K562 (cell line): ENCODE results near the gene CNNM4. TPM values are rescaled to one million over a fixed set of nuclear protein-coding genes. Genes with fewer than 3 reads are reported as not detected.

Source experiments
- ELF4 ChIP-seq: fragments of 450-650 bp; formaldehyde crosslinking; IDR thresholded peaks from 2 replicates; pipeline ENCODE4 v1.4.0; 2022; ENCODE audit warnings: missing genetic modification characterization
- MCM5 ChIP-seq: fragments of 450-650 bp; IDR thresholded peaks from 2 replicates; pipeline ENCODE4 v1.6.1; 2016; ENCODE audit warnings: low read depth
- NR1H2 ChIP-seq: sonication (generic); formaldehyde crosslinking; IDR thresholded peaks from 2 replicates; pipeline ENCODE4 v1.4.0; 2020; ENCODE audit warnings: mild to moderate bottlenecking, missing genetic modification reagents
- SRSF3 ChIP-seq: fragments of 200-400 bp; formaldehyde crosslinking; IDR thresholded peaks from 2 replicates; pipeline ENCODE4 v1.6.1; 2016; ENCODE audit warnings: mild to moderate bottlenecking, low read length, moderate library complexity; ENCODE audit not compliant: insufficient read depth
- TCF3 ChIP-seq: sonication (generic); formaldehyde crosslinking; IDR thresholded peaks from 2 replicates; pipeline ENCODE4 v1.4.0; 2020; ENCODE audit warnings: mild to moderate bottlenecking, missing genetic modification reagents
- ZBTB17 ChIP-seq: fragments of 450-650 bp; formaldehyde crosslinking; IDR thresholded peaks from 2 replicates; pipeline ENCODE4 v1.4.0; 2020; ENCODE audit warnings: mild to moderate bottlenecking
- polyA plus RNA-seq, 8 experiments: library from polyadenylated mRNA; depleted of rRNA in 4 of 8; stranded (reverse) in 5 of 8; unstranded in 3 of 8; fragments of >200 nt; fragmentation: Nextera tagmentation in 2 of 8; fragmentation: Illumina TruSeq in 1 of 8; extraction: Ambion mirVana in 2 of 8; extraction: Trizol in 1 of 8; gene quantifications; 2 replicates each; pipeline versions ENCODE4 v1.2.1 to v1.2.3, GENCODE V29; 2011 to 2014; ENCODE audit warnings: inconsistent platforms in 1 of 8, missing spikeins in 1 of 8
- total RNA-seq, 7 experiments: library from RNA; depleted of rRNA in 6 of 7; stranded (reverse); fragments of >200 nt in 6 of 7; fragmentation: Illumina TruSeq in 2 of 7; extraction: Trizol in 2 of 7; gene quantifications; 2 replicates each; pipeline versions ENCODE4 v1.2.1 to v1.2.3, GENCODE V29; 2011 to 2021; ENCODE audit warnings: low replicate concordance in 1 of 7
- TF ChIP-seq, protein P1 (sequence below), 2 experiments: fragments of 450-650 bp; conservative IDR thresholded peaks; 2 replicates each; pipeline ENCODE4 v1.6.1; 2017; ENCODE audit warnings: mild to moderate bottlenecking in 2 of 2, moderate library complexity in 2 of 2
- TF ChIP-seq, protein P2 (sequence below): fragments of 250-450 bp; sonication (Bioruptor Pico); IDR thresholded peaks from 2 replicates; pipeline ENCODE4 v1.4.0; 2020; ENCODE audit warnings: mild to moderate bottlenecking
- TF ChIP-seq, protein P3 (sequence below): fragments of 250-450 bp; sonication (Bioruptor Pico); IDR thresholded peaks from 2 replicates; pipeline ENCODE4 v1.5.0; 2020; ENCODE audit warnings: mild to moderate bottlenecking
- TF ChIP-seq, protein P4 (sequence below): sonication (generic); formaldehyde crosslinking; IDR thresholded peaks from 2 replicates; pipeline ENCODE4 v1.5.0; 2020; ENCODE audit warnings: missing genetic modification reagents
- TF ChIP-seq, protein P5 (sequence below): fragments of 250-450 bp; sonication (Bioruptor Pico); IDR thresholded peaks from 2 replicates; pipeline ENCODE4 v1.8.0; 2021; ENCODE audit warnings: moderate library complexity, mild to moderate bottlenecking, inconsistent platforms

CNNM4 gene
- total and polyA plus RNA-seq, 9 of the 15 experiments (the other 6 are each of a cell fraction or from before 2014, with no cell fraction given) = 0.96 to 6.3 (median 2.8) TPM

DNA sequence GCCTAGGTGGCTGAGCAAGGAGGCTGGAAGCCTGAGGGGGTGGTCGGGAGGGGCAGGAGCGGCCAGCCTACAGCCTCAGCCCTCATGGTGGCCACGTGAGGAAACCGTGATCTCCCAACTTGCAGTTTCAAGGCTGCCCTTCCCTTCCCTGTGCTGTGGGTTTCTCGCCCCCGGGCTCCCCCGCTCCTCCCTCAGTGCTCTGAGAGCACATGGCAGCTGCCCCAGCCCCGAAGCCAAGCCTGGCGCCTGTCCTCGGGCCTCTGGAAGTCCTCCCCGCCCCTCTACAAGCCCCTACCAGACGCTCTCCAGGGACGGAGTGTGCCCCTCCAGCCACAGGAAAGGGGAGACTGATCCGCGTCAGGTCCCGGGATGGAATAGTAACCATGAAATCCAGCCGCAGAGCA is 83.7 kb downstream of the CNNM4 start (continued):
- TF ChIP-seq TCF3 (CRISPR knock-in tag) = no peak
- no peak for TF ChIP-seq ZBTB17 (CRISPR knock-in tag)
- TF ChIP-seq, protein P1, sequence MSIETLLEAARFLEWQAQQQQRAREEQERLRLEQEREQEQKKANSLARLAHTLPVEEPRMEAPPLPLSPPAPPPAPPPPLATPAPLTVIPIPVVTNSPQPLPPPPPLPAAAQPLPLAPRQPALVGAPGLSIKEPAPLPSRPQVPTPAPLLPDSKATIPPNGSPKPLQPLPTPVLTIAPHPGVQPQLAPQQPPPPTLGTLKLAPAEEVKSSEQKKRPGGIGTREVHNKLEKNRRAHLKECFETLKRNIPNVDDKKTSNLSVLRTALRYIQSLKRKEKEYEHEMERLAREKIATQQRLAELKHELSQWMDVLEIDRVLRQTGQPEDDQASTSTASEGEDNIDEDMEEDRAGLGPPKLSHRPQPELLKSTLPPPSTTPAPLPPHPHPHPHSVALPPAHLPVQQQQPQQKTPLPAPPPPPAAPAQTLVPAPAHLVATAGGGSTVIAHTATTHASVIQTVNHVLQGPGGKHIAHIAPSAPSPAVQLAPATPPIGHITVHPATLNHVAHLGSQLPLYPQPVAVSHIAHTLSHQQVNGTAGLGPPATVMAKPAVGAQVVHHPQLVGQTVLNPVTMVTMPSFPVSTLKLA (conservative IDR thresholded peaks at IDR 0.05) = no peak
- TF ChIP-seq, protein P2, sequence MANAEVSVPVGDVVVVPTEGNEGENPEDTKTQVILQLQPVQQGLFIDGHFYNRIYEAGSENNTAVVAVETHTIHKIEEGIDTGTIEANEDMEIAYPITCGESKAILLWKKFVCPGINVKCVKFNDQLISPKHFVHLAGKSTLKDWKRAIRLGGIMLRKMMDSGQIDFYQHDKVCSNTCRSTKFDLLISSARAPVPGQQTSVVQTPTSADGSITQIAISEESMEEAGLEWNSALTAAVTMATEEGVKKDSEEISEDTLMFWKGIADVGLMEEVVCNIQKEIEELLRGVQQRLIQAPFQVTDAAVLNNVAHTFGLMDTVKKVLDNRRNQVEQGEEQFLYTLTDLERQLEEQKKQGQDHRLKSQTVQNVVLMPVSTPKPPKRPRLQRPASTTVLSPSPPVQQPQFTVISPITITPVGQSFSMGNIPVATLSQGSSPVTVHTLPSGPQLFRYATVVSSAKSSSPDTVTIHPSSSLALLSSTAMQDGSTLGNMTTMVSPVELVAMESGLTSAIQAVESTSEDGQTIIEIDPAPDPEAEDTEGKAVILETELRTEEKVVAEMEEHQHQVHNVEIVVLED (CRISPR knock-in tag) = no peak
- TF ChIP-seq, protein P3, sequence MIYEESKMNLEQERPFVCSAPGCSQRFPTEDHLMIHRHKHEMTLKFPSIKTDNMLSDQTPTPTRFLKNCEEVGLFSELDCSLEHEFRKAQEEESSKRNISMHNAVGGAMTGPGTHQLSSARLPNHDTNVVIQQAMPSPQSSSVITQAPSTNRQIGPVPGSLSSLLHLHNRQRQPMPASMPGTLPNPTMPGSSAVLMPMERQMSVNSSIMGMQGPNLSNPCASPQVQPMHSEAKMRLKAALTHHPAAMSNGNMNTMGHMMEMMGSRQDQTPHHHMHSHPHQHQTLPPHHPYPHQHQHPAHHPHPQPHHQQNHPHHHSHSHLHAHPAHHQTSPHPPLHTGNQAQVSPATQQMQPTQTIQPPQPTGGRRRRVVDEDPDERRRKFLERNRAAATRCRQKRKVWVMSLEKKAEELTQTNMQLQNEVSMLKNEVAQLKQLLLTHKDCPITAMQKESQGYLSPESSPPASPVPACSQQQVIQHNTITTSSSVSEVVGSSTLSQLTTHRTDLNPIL (CRISPR knock-in tag) = no peak
- no peak for TF ChIP-seq MCM5
- no peak for TF ChIP-seq ELF4 (CRISPR knock-in tag)
- TF ChIP-seq, protein P4, sequence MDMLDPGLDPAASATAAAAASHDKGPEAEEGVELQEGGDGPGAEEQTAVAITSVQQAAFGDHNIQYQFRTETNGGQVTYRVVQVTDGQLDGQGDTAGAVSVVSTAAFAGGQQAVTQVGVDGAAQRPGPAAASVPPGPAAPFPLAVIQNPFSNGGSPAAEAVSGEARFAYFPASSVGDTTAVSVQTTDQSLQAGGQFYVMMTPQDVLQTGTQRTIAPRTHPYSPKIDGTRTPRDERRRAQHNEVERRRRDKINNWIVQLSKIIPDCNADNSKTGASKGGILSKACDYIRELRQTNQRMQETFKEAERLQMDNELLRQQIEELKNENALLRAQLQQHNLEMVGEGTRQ (CRISPR knock-in tag) = peak; percentile 17; the same call in 1 of the 2 replicates
- no peak for TF ChIP-seq SRSF3
- TF ChIP-seq, protein P5, sequence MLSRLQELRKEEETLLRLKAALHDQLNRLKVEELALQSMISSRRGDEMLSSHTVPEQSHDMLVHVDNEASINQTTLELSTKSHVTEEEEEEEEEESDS = no peak
- TF ChIP-seq NR1H2 = no peak
